Gastroesophageal sphincter (tissue), 4 donors: ENCODE measurements around the gene JOSD2. TPM values are rescaled to one million over a fixed set of nuclear protein-coding genes. Genes with fewer than 3 reads are reported as not detected.
"Not testable (repeated sequence)": the region's sequence is repeated elsewhere in the genome, so short reads cannot be mapped to it uniquely, and the experiment has no call there.

Experiments
- ATAC-seq: fragments of 150-250 bp; one replicate; pipeline ENCODE4 v1.9.1; 2016; ENCODE audit warnings: mild to moderate bottlenecking, moderate library complexity
- H3K27ac ChIP-seq, 4 donors: fragments of 200-600 bp; sonication (generic) in 3 of 4; 1 replicate in 3 of 4; 2 replicates in 1 of 4; pipeline ENCODE4 v1.5.1; 2016 to 2019
- H3K27me3 ChIP-seq: fragments of 200-600 bp; sonication (generic); one replicate; pipeline ENCODE4 v1.5.1; 2019
- H3K36me3 ChIP-seq, 2 donors: fragments of 200-600 bp; sonication (generic); one replicate each; pipeline ENCODE4 v1.5.1; 2019; ENCODE audit warnings: control low read depth in 1 of 2
- H3K4me1 ChIP-seq, 3 donors: fragments of 200-600 bp; sonication (generic); 1 replicate in 2 of 3; 2 replicates in 1 of 3; pipeline ENCODE4 v1.5.1; 2016 to 2019; ENCODE audit warnings: control low read depth in 2 of 3
- H3K4me3 ChIP-seq, 2 donors: fragments of 200-600 bp; sonication (generic); one replicate each; pipeline ENCODE4 v1.5.1; 2019; ENCODE audit warnings: mild to moderate bottlenecking in 1 of 2, moderate library complexity in 1 of 2
- H3K9me3 ChIP-seq, 3 donors: fragments of 200-600 bp; sonication (generic); one replicate each; pipeline ENCODE4 v1.5.1; 2017 to 2019; ENCODE audit warnings: control low read depth in 2 of 3
- EP300 ChIP-seq: sonication (generic); formaldehyde crosslinking; IDR thresholded peaks from one replicate; pipeline ENCODE4 v1.6.1; 2017; ENCODE audit warnings: antibody characterized with exemption, mild to moderate bottlenecking
- POLR2A ChIP-seq, 2 donors: fragments of 450-650 bp; IDR thresholded peaks; one replicate each; pipeline ENCODE4 v1.6.1; 2017; ENCODE audit warnings: antibody characterized with exemption in 2 of 2, mild to moderate bottlenecking in 2 of 2, moderate library complexity in 1 of 2
- POLR2AphosphoS5 ChIP-seq: sonication (generic); formaldehyde crosslinking; IDR thresholded peaks from one replicate; pipeline ENCODE4 v1.6.1; 2017; ENCODE audit warnings: antibody characterized with exemption
- WGBS, 2 donors: methylation state at CpG; one replicate each; pipeline ENCODE4 v1.1.5; 2018; ENCODE audit warnings: low coverage in 1 of 2; 5-methylcytosine and 5-hydroxymethylcytosine counted together
- total RNA-seq, 4 donors: library from RNA; depleted of rRNA; stranded (reverse); fragments of >200 nt; gene quantifications; one replicate each; pipeline ENCODE4 v1.1.0, GENCODE V29; 2016
- TF ChIP-seq, protein P1 (sequence below), 4 experiments: fragments of 200-600 bp in 2 of 4; fragments of 450-650 bp in 2 of 4; sonication (generic) in 1 of 4; IDR thresholded peaks; one replicate each; pipeline ENCODE4 v1.5.1; 2017 to 2019; ENCODE audit warnings: antibody characterized with exemption in 4 of 4, mild to moderate bottlenecking in 2 of 4, moderate library complexity in 2 of 4

Gene JOSD2
- total RNA-seq, 4 donors from 2014 or later, result 16.1 to 39.8 (median 26.1) TPM

DNA sequence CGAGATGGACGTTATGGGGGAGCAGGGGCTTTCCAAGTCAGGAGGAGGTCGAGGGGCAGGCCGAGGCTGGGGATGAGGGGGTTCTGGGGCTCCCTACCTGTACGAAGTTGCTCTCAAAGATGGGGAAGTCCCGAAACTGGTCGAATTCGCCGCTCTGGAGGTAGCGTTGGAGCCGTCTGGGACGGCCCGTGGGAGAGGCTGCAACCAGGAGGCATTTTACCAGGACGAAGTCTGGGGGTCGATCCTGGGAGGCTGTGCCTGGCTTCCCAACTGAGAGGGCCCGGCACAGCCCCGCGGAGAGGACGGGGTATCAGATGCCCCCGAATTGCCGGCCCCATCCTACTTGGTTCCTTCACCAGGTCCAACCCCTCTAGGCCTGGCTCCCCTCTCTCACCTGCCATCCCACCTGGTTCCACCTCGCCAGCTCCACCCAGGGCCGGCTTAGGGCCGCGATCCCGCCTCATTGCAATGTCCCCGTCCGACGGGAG is 35.2 kb downstream of the JOSD2 start:
- H3K36me3 ChIP-seq, result peaks cover 0 to 28% of the 10 kb centered on the region in 2 donors
- peak overlapping the region in 3 of 4 donors; percentile 70 to 78 (median 76) for H3K27ac ChIP-seq
- TF ChIP-seq POLR2AphosphoS5, result no peak
- TF ChIP-seq, protein P1, sequence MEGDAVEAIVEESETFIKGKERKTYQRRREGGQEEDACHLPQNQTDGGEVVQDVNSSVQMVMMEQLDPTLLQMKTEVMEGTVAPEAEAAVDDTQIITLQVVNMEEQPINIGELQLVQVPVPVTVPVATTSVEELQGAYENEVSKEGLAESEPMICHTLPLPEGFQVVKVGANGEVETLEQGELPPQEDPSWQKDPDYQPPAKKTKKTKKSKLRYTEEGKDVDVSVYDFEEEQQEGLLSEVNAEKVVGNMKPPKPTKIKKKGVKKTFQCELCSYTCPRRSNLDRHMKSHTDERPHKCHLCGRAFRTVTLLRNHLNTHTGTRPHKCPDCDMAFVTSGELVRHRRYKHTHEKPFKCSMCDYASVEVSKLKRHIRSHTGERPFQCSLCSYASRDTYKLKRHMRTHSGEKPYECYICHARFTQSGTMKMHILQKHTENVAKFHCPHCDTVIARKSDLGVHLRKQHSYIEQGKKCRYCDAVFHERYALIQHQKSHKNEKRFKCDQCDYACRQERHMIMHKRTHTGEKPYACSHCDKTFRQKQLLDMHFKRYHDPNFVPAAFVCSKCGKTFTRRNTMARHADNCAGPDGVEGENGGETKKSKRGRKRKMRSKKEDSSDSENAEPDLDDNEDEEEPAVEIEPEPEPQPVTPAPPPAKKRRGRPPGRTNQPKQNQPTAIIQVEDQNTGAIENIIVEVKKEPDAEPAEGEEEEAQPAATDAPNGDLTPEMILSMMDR (IDR thresholded peaks at IDR 0.05), result no peak
- peaks cover 0 to 27% (median 13%) of the 10 kb centered on the region in 3 donors for H3K4me1 ChIP-seq
- no peaks in the 10 kb centered on the region for H3K27me3 ChIP-seq
- H3K9me3 ChIP-seq, result no peaks in the 10 kb centered on the region
- peak overlapping the region; percentile 46 to 86 for H3K4me3 ChIP-seq
- 54 to 85% methylated on average over 5 to 16 of the region's 29 CpGs for WGBS, 2 donors
- ATAC-seq, result no peak

DNA sequence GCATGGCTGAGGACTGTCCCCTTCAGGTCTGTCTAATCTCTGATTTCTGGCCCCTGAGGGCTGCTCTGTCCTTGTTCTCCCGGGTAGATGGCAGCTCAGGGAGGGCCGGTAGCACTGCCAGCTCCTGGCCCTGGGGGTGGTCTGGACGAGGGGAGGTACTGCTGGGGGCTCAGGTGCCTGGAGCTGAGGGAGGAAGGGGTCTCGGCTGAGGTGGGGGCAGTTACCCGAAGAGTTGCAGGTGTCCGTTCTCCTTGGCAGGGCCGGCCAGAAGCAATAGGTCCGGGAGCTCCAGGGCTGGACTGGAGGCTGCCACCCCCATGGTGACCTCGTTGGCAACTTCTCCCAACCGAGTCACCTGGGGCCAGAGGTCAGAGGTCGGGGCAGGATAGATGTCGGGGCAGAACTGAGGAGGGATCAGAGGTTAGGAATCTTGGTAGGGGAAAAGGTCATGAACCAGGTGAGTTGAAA is 35.9 kb downstream of the JOSD2 start:
- no peaks in the 10 kb centered on the region for H3K27me3 ChIP-seq
- H3K27ac ChIP-seq, result no peak overlapping the region
- WGBS, 2 donors, result 80% methylated on average over 2 of the region's 12 CpGs; no CpG with 5 or more reads in 1 of the 2 donors

DNA sequence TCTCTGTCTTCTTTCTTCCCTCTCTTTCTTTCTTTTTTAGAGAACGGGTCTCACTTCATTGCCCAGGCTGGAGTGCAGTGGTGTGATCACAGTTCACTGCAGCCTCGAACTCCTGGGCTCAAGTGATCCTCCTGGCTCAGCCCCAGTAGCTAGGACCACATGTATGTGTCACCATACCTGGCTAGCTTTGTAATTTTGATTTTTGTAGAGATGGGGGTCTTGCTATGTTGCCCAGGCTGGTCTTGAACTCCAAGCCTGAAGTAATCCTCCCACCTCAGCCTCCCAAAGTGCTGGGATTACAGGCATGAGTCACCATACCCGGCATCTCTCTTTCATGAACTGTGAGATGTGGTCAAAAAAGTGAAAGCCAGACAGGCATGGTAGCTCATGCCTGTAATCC is 37.7 kb downstream of the JOSD2 start:
- peaks cover 12% of the 10 kb centered on the region for H3K27me3 ChIP-seq
- WGBS, 2 donors, result 67% methylated on average over 1 of the region's 3 CpGs; no CpG with 5 or more reads in 1 of the 2 donors
- peaks cover 0 to 16% (median 13%) of the 10 kb centered on the region in 3 donors for H3K4me1 ChIP-seq

More for the DNA sequence above, 35.9 kb downstream of the JOSD2 start:
- H3K9me3 ChIP-seq, result no peaks in the 10 kb centered on the region
- ATAC-seq, result no peak
- H3K36me3 ChIP-seq, result peaks cover 0 to 21% of the 10 kb centered on the region in 2 donors
- TF ChIP-seq, protein P1 (IDR thresholded peaks at IDR 0.05), result no peak
- no peak for TF ChIP-seq POLR2AphosphoS5
- no peak for TF ChIP-seq EP300
- TF ChIP-seq POLR2A (IDR thresholded peaks at IDR 0.05), result no peak
- H3K4me1 ChIP-seq, result peaks cover 0 to 27% (median 13%) of the 10 kb centered on the region in 3 donors
- no peak overlapping the region for H3K4me3 ChIP-seq

DNA sequence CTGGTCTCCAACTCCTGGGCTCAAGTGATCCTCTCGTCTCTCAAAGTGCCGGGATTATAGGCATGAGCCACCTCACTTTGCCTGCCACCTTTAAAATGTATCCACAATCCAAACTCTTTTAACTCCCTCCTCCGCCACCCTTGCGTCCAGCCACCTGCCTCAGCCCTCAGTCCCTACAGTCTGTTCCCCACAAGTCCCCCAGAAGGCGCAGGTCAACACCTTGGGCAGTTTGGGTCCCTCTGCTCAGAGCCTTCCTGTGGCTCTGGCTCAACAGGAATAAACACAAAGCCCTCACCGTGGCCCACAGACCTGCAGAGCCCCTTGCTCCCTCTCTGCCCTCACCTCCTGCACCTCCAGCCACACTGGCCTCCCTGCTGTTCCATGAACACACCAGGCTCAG is 42.2 kb downstream of the JOSD2 start:
- Histone ChIP-seq H3K4me1 (no peaks in the 10 kb centered on the region), H3K36me3 (no peaks in the 10 kb centered on the region), H3K4me3 (no peak overlapping the region), H3K27ac (no peak overlapping the region), H3K9me3 (no peaks in the 10 kb centered on the region), H3K27me3 (peaks cover 56% of the 10 kb centered on the region)
- 50 to 81% methylated on average over 1 to 6 of the region's 6 CpGs for WGBS, 2 donors
- ATAC-seq, result no peak
- TF ChIP-seq, protein P1 (IDR thresholded peaks at IDR 0.05), result no peak
- TF ChIP-seq POLR2A (IDR thresholded peaks at IDR 0.05), result no peak
- TF ChIP-seq EP300, result no peak
- TF ChIP-seq POLR2AphosphoS5, result no peak

More for the DNA sequence above, 37.7 kb downstream of the JOSD2 start:
- ATAC-seq, H3K36me3 ChIP-seq, H3K9me3 ChIP-seq, H3K4me3 ChIP-seq, H3K27ac ChIP-seq: not testable (repeated sequence)

DNA sequence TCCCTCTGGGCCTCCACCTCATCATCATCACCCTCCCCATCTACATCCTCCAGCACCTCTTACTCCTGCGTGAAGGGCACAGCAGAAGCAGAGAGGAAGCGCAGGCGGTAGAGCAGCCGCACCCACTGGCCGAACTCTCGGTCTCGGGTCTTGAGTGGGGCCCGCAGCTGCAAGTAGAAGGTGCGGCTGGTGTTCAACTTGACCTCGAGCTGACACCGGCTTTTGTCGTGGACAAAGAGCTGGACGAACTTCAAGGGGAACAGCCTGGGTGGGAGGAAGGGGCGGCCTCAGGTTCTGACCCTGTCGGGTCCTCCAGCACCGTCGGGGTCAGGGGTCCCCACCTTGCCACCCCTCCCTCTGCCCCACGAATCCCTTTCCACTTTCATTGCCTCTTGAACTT is 43.4 kb downstream of the JOSD2 start:
- 70% methylated on average over 2 to 6 of the region's 18 CpGs for WGBS, 2 donors
- H3K9me3 ChIP-seq, result no peaks in the 10 kb centered on the region
- peaks cover 61% of the 10 kb centered on the region for H3K27me3 ChIP-seq
- ATAC-seq, result no peak
- no peaks in the 10 kb centered on the region for H3K36me3 ChIP-seq
- H3K4me3 ChIP-seq, result no peak overlapping the region
- H3K4me1 ChIP-seq, result no peaks in the 10 kb centered on the region
- TF ChIP-seq, protein P1 (IDR thresholded peaks at IDR 0.05), result no peak
- no peak overlapping the region for H3K27ac ChIP-seq
